ENCODE measurements around the gene ORC6.

DNA sequence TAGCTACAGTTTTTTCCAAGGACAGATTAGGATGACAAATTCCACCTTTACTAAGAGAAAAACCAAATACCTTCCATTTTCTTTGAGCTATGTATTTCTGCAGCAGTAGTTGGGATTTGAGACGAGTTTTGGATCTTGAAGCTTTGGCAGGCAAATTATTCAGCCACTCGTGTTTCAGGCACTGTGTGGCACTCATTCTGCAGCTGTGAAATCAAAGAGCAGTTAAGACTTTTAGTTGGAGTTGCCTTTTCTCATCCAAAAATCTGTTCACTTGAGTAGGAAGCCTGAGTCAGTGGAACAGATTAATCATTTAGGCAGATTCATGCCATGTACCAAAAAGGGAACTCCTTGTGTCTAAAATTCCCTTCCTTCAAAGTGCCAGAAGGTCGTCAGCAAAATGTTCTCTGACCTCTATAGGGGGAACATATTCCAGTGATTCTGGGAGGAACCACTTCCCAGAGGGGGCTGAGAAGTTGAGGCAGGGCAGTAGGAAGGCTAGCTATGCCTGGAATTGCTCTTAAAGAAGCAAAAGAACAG is 20.1 kb downstream of the ORC6 start:
- TF ChIP-seq TAF1 (IDR thresholded peaks at IDR 0.05; ENCODE audit: borderline replicate concordance, low read depth, low read length) (no peak), POLR2AphosphoS5 (IDR thresholded peaks at IDR 0.05; ENCODE audit: low read depth, low read length) (no peak)
